ENCODE data around the gene TCL1B. TPM values are rescaled to one million over a fixed set of nuclear protein-coding genes. Genes with fewer than 3 reads are reported as not detected.

The TCL1B gene
- total RNA-seq, 3 donors from 2014 or later, result not detected

DNA sequence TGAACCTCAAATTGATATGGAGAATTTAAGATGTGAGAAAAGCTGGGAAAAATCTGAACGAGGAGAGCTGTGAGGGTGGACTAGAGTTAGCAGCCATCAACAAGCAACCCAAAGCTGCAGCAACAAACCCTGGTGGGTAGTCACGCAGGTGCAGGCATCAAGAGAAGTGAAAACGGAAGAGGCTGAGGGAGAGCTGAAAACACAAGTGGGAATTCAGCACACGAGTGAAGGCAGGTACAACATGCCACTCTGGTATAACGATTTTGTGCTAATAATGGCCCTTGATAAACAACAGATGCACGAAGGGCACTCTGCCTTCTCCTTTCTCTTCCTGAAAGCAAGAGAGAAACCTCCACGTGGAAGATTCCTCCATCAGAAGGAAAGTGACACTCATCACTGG, 11.5 kb downstream of the TCL1B start:
- H3K9me3 ChIP-seq, result no peaks in the 10 kb centered on the region
- DNase-seq, result no peak
- ATAC-seq, result peak; percentile 33
- TF ChIP-seq CTCF (IDR thresholded peaks at IDR 0.05), result no peak
- H3K4me1 ChIP-seq (ENCODE audit: low read depth), result no peaks in the 10 kb centered on the region
- no peak overlapping the region for H3K4me3 ChIP-seq
- no peaks in the 10 kb centered on the region for H3K36me3 ChIP-seq (ENCODE audit: low read depth)
- intact Hi-C loops (cut with DNase I, micrococcal nuclease), result no loop called here

- intact Hi-C loops (cut with DNase I, micrococcal nuclease), result no loop called here
- Histone ChIP-seq H3K4me1 (ENCODE audit: low read depth) (no peaks in the 10 kb centered on the region), H3K4me3 (no peak overlapping the region), H3K36me3 (ENCODE audit: low read depth) (no peaks in the 10 kb centered on the region), H3K9me3 (no peaks in the 10 kb centered on the region)
- ATAC-seq (no peak), DNase-seq (no peak)
- no peak for TF ChIP-seq CTCF (IDR thresholded peaks at IDR 0.05)
Observed at GRCh38 chr14:95698287-95698686, 12.1 kb downstream of the TCL1B start.

- no peak for TF ChIP-seq CTCF (IDR thresholded peaks at IDR 0.05)
- Histone ChIP-seq H3K36me3 (ENCODE audit: low read depth) (no peaks in the 10 kb centered on the region), H3K4me1 (ENCODE audit: low read depth) (no peaks in the 10 kb centered on the region), H3K9me3 (no peaks in the 10 kb centered on the region), H3K4me3 (no peak overlapping the region)
- no peak for ATAC-seq
- intact Hi-C loops (cut with DNase I, micrococcal nuclease), result no loop called here
- DNase-seq, result no peak
Observed at GRCh38 chr14:95699412-95699811, 13.2 kb downstream of the TCL1B start.

GRCh38 chr14:95700221-95700976, 14.2 kb downstream of the TCL1B start:
- no peak for TF ChIP-seq CTCF (IDR thresholded peaks at IDR 0.05)
- intact Hi-C loops (cut with DNase I, micrococcal nuclease), result no loop called here
- Histone ChIP-seq H3K36me3 (ENCODE audit: low read depth) (no peaks in the 10 kb centered on the region), H3K9me3 (no peaks in the 10 kb centered on the region), H3K4me3 (no peak overlapping the region), H3K4me1 (ENCODE audit: low read depth) (no peaks in the 10 kb centered on the region)
- DNase-seq, result no peak
- ATAC-seq, result no peak

- H3K36me3 ChIP-seq (ENCODE audit: low read depth), result no peaks in the 10 kb centered on the region
- no peaks in the 10 kb centered on the region for H3K4me1 ChIP-seq (ENCODE audit: low read depth)
- DNase-seq (no peak), ATAC-seq (no peak)
- TF ChIP-seq CTCF (IDR thresholded peaks at IDR 0.05), result no peak
- H3K4me3 ChIP-seq, result no peak overlapping the region
- no peaks in the 10 kb centered on the region for H3K9me3 ChIP-seq
- intact Hi-C loops (cut with DNase I, micrococcal nuclease), result no loop called here
Observed at GRCh38 chr14:95701846-95702221, 15.6 kb downstream of the TCL1B start.

DNA sequence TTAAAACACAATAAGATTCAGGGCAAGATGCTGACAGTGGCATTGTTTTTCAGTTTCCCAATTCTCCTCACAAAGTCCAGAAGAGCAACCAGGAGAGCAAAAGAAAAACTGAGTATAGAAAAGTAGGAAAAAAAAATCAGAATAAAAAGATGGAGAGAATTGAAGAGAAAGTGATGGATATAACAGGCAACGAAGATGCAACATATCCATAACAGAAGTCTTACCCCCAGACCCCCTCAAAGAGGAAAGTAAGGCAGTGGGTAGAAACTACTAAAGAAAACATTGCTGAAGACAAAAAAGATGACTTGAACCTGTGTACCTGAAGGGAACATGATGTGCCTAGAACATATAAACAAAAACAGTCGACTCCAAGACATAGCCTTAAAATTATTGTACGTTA, 17.1 kb downstream of the TCL1B start:
- TF ChIP-seq CTCF (IDR thresholded peaks at IDR 0.05), result no peak
- no peaks in the 10 kb centered on the region for H3K4me1 ChIP-seq (ENCODE audit: low read depth)
- ATAC-seq (no peak), DNase-seq (no peak)
- intact Hi-C loops (cut with DNase I, micrococcal nuclease), result no loop called here
- H3K36me3 ChIP-seq (ENCODE audit: low read depth), result no peaks in the 10 kb centered on the region
- H3K4me3 ChIP-seq, result no peak overlapping the region
- H3K9me3 ChIP-seq, result no peaks in the 10 kb centered on the region
